NT2/D1 (cell line): ENCODE data around the gene BTRC.

Experiments
- DNase-seq: peaks from one replicate; pipeline ENCODE4 v3.0.0-alpha.2; 2011; ENCODE audit warnings: low read depth, low spot score
- H3K27me3 ChIP-seq: 2 replicates; pipeline ENCODE4 v1.6.0; 2011; ENCODE audit warnings: mild to moderate bottlenecking; ENCODE audit not compliant: insufficient read length, insufficient read depth
- H3K36me3 ChIP-seq: 2 replicates; pipeline ENCODE4 v1.6.1; 2011; ENCODE audit warnings: mild to moderate bottlenecking, low read length, mixed read lengths; ENCODE audit not compliant: insufficient read depth, insufficient read length
- H3K4me1 ChIP-seq: 2 replicates; pipeline ENCODE4 v1.5.1; 2011; ENCODE audit not compliant: insufficient read depth, insufficient read length
- H3K4me3 ChIP-seq: 2 replicates; pipeline ENCODE4 v1.5.1; 2011; ENCODE audit warnings: low read depth; ENCODE audit not compliant: insufficient read length
- H3K9ac ChIP-seq: 2 replicates; pipeline ENCODE4 v1.6.0; 2011; ENCODE audit warnings: low read depth; ENCODE audit not compliant: insufficient read length
- H3K9me3 ChIP-seq: 2 replicates; pipeline ENCODE4 v1.5.1; 2011; ENCODE audit warnings: mild to moderate bottlenecking, low read length; ENCODE audit not compliant: insufficient read depth
- SUZ12 ChIP-seq: IDR thresholded peaks from 2 replicates; pipeline ENCODE4 v1.6.1; 2011; ENCODE audit not compliant: insufficient read length, insufficient read depth; ENCODE audit errors: extremely low read depth
- YY1 ChIP-seq: IDR thresholded peaks from 2 replicates; pipeline ENCODE4 v1.6.1; 2011; ENCODE audit not compliant: insufficient read length, insufficient read depth
- ZNF274 ChIP-seq: IDR thresholded peaks from 2 replicates; pipeline ENCODE4 v1.6.1; 2011; ENCODE audit warnings: mild to moderate bottlenecking, low read depth, low read length

BTRC gene

DNA sequence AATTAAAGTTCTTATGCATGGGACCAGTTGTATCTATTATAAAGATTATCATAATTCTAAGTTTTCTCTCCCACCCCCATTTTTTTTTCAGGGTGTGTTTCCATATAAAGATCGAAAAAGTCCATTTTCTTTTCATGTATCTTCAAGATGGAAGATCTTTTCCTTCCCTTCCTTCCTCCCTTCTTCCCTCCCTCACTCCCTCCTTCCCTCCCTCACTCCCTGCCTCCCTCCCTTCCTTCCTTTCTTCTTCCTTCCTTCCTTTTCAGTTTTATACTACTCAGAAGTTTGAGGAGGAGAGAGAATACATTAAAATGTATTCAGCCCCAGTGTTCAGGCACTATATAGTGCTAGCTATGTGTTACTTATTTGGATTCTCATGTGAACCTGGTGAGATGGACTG is 136.1 kb downstream of the BTRC start:
- Histone ChIP-seq H3K4me3 (no peak overlapping the region), H3K27me3 (no peaks in the 10 kb centered on the region), H3K36me3 (no peaks in the 10 kb centered on the region), H3K4me1 (no peaks in the 10 kb centered on the region), H3K9ac (no peak overlapping the region), H3K9me3 (no peaks in the 10 kb centered on the region)
- TF ChIP-seq YY1 (no peak), ZNF274 (no peak), SUZ12 (no peak)
- DNase-seq, result no peak

DNA sequence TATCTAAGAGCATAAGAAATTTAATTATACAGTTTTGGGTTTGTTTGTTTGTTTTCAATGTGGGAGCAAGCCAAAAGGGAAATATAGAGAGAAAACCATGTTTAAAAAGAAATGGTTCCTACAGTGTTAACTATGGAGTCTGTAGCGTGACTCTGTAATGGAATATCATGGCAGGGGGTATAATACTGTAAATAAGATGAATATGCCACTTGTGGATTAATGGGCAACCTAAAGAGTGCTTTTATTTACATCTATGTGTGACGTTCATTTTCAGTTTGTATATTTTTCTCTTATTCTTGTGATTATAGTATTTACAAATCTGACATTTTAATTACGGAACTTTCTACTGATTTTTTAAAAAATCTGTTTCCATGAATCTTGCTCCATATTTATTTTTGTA is 138.2 kb downstream of the BTRC start:
- H3K36me3 ChIP-seq, result no peaks in the 10 kb centered on the region
- H3K9me3 ChIP-seq, result no peaks in the 10 kb centered on the region
- H3K4me1 ChIP-seq, result no peaks in the 10 kb centered on the region
- no peaks in the 10 kb centered on the region for H3K27me3 ChIP-seq
- no peak overlapping the region for H3K4me3 ChIP-seq
- no peak for TF ChIP-seq SUZ12
- TF ChIP-seq YY1, result no peak
- no peak for TF ChIP-seq ZNF274
- H3K9ac ChIP-seq, result no peak overlapping the region
- no peak for DNase-seq

DNA sequence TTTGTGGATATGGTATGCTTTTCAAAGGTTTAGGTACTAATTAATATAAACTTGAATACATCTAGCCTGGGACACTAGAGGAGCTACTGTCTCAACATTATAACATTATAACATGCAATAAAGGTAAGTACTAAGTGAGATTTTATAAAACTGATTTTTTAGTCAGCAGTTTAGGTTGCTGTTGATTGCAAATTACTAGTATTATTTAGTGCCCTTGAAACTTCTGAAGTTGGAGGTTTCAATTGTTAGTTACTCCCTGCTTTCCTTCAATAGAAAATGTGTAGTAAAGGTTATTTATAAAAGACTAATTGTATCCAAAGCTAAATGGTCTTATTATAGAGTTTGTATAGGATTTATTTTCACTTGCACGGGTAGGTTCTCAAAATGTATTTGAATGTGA is 138.8 kb downstream of the BTRC start:
- no peak for DNase-seq
- H3K9me3 ChIP-seq, result no peaks in the 10 kb centered on the region
- H3K36me3 ChIP-seq, result no peaks in the 10 kb centered on the region
- no peaks in the 10 kb centered on the region for H3K4me1 ChIP-seq
- no peak overlapping the region for H3K4me3 ChIP-seq
- TF ChIP-seq ZNF274 (no peak), SUZ12 (no peak), YY1 (no peak)
- H3K27me3 ChIP-seq, result no peaks in the 10 kb centered on the region
- H3K9ac ChIP-seq, result no peak overlapping the region

DNA sequence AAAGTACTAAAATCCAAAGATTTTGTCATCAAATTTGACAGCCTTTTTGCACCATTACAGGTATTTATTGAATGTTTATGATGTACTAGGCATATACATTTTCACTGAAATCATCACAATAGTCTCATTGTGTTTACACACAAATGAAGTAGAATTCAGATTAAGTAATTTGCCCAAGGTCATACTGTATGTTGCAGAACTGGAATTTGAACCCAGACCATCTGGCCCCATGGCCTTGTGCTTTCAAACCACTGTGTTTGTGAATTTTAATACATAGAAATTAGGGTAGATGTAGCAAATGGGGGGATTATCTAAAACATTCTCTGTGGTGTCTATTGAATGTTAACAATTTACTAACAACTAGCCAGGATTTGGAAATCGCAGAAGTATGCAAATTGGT is 139.3 kb downstream of the BTRC start:
- Histone ChIP-seq H3K36me3 (no peaks in the 10 kb centered on the region), H3K9ac (no peak overlapping the region), H3K9me3 (no peaks in the 10 kb centered on the region), H3K4me3 (no peak overlapping the region), H3K27me3 (no peaks in the 10 kb centered on the region), H3K4me1 (no peaks in the 10 kb centered on the region)
- no peak for DNase-seq
- TF ChIP-seq SUZ12, result no peak
- TF ChIP-seq ZNF274, result no peak
- no peak for TF ChIP-seq YY1

DNA sequence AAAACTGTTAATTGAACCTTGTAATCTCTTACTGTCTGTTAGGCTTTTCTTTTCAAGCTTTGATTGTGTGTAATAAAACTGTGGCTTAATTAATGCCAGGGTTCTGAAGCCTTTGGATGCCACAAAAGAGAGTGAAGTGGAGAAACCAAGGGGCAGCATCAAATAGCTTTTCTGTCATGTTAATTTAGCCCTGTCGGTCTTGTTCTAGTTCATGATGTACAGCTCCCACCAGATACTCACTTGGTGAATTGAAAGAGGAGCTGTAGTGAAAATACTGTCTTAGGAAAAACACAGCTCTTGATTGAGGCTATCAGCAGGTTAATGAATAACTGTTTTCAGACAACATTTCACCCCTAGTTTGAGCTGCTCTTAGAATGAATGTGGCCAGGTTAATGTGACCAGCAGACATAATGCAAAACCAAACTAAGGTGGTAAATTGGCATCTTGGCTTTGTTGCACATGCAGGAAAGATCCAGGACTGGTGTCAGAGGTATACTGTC is 139.9 kb downstream of the BTRC start:
- Histone ChIP-seq H3K9ac (no peak overlapping the region), H3K36me3 (no peaks in the 10 kb centered on the region), H3K27me3 (no peaks in the 10 kb centered on the region), H3K4me1 (no peaks in the 10 kb centered on the region), H3K4me3 (no peak overlapping the region), H3K9me3 (no peaks in the 10 kb centered on the region)
- no peak for DNase-seq
- TF ChIP-seq YY1, result no peak
- TF ChIP-seq ZNF274, result no peak
- TF ChIP-seq SUZ12, result no peak

DNA sequence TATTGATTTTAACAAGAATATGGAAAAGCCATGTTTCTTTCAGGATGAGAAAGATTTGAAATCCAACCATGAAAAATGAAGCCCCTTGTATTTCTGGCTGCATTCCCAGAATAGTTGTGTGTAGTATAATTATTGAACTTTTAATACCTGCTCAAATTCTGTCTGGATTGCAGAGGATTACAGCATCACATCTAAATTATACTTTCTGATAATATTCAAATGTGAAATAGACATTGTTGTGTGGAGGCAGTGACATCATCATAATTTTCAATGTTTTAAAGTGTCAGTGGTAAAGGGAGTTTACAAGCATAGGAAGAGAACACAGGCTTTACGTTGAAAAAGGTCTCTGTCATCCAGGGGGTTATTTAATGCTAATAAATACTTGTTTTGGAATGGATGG is 140.7 kb downstream of the BTRC start:
- H3K9ac ChIP-seq, result no peak overlapping the region
- no peaks in the 10 kb centered on the region for H3K9me3 ChIP-seq
- TF ChIP-seq YY1, result no peak
- no peak for TF ChIP-seq ZNF274
- no peak for TF ChIP-seq SUZ12
- H3K36me3 ChIP-seq, result no peaks in the 10 kb centered on the region
- H3K27me3 ChIP-seq, result no peaks in the 10 kb centered on the region
- no peak for DNase-seq
- H3K4me1 ChIP-seq, result no peaks in the 10 kb centered on the region
- no peak overlapping the region for H3K4me3 ChIP-seq

DNA sequence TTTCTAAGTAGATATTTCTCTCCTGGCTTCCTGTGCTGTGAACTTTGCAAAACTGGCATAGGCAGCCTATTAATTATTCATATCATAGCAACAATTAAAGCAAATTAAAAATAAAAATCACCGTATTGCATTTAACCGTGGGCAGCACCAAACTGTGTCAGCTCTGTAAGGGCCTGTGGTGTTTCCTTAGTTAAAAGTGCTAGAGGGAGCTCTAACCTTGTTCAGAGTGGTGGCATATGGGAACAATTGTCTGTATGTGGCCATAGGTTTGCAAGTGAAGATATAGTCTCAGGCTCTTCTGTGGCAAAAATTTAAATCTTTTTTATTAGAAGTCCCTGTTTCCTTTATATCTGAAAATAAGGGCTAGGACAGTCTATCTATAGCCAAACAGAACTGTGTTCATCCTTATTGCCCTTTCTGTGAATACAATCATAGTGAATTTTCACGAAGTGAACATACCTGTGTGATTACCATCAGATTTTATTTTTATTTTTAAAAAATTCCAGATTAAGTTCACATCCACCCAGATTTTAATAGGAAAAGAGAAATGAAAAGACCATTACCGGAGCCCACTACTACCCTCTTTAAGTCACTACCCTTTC is 141.5 kb downstream of the BTRC start:
- Histone ChIP-seq H3K4me1 (no peaks in the 10 kb centered on the region), H3K4me3 (no peak overlapping the region), H3K9me3 (no peaks in the 10 kb centered on the region), H3K27me3 (no peaks in the 10 kb centered on the region), H3K9ac (no peak overlapping the region), H3K36me3 (no peaks in the 10 kb centered on the region)
- peak; percentile 5 for DNase-seq
- TF ChIP-seq ZNF274 (no peak), YY1 (no peak), SUZ12 (no peak)
